Measurements from ENCODE around the gene PGGHG.
"Not testable (repeated sequence)": the region's sequence is repeated elsewhere in the genome, so short reads cannot be mapped to it uniquely, and the experiment has no call there.

The PGGHG gene

DNA sequence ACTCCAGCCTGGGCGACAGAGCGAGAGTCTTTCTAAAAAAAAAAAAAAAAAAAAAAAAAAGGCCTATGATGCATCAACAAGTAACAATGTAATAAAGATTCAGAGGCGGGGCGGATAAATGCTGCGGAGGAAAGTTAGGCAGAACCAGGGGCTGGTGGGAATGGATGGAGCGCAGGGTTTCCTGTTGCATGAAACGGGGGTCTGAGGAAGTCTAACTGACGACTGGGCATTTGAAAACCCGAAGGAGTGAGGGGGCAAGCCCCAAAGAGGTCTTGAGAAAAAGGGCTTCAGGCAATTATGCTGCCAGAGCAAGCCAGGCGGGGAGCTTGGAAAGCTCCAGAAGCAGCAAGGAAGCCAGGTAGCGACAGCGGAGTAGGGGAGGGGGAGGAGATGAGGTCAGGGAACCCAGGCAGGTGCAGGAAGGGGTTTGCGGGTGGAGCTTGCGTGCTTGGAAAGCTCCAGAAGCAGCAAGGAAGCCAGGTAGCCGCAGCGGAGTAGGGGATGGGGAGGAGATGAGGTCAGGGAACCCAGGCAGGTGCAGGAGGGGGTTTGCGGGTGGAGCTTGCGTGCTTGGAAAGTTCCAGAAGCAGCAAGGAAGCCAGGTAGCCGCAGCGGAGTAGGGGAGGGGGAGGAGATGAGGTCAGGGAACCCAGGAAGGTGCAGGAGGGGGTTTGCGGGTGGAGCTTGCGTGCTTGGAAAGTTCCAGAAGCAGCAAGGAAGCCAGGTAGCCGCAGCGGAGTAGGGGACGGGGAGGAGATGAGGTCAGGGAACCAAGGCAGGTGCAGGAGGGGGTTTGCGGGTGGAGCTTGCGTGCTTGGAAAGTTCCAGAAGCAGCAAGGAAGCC, 1.7 kb upstream of the PGGHG start:
- Mint-ChIP-seq H3K27ac (peak overlapping the region; percentile 97), H3K4me1 (ENCODE audit: low read depth) (peaks cover 34% of the 10 kb centered on the region), H3K4me3 (peak overlapping the region; percentile 98), H3K27me3 (ENCODE audit: low read depth) (peaks cover 18% of the 10 kb centered on the region), H3K36me3 (ENCODE audit: low read depth) (peaks cover 29% of the 10 kb centered on the region)
- not testable (repeated sequence) for H3K9me3 Mint-ChIP-seq

DNA sequence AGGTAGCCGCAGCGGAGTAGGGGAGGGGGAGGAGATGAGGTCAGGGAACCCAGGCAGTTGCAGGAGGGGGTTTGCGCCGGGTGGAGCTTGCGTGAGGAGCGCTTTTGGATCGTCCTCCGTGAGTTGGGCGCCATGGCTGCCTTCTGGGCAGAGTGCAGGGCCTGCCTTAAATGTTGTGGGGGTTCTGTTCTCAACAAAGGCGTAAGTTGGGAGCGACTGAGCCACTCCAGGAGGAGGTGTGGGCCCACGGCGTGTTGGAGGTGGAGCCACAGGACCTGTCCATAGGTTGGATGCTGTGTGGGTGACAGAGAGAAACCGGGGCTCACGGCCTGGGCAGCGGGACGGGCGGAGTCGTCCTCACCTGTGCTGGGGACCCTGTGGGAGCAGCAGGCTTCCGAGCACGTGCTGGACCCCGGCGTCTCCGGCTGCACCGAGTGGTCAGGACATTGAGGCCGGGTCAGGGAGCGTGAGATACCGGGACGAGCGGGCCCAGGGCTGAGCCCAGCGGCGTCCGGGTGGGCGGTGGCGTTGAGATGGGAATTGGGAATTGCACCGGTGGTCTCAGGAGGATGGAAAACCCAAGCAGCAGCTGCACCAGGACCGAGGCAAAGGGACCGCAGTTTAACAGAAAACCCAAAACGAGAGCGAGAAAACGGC, 977 bp upstream of the PGGHG start:
- H3K27me3 Mint-ChIP-seq (ENCODE audit: low read depth) = peaks cover 11% of the 10 kb centered on the region
- no peaks in the 10 kb centered on the region for H3K9me3 Mint-ChIP-seq
- peaks cover 26% of the 10 kb centered on the region for H3K4me1 Mint-ChIP-seq (ENCODE audit: low read depth)
- peak overlapping the region; percentile 98 for H3K4me3 Mint-ChIP-seq
- peak overlapping the region; percentile 97 for H3K27ac Mint-ChIP-seq
- peaks cover 21% of the 10 kb centered on the region for H3K36me3 Mint-ChIP-seq (ENCODE audit: low read depth)

DNA sequence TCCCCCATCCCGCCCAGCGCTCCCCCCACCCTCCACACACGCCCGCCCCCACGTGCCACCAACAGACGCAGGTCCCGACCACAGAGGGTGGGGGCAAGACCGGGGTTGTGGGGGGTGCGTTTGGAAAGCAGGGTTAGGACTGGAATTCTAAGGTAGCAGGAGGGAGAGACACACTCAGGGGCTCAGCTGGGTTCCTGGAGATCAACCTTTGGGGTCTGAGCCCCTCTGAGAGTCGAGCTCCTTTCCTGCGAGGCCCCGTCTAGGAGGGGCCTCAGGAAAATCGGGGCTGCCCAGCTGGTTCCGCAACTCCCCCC, 429 bp downstream of the PGGHG start:
- Mint-ChIP-seq H3K4me1 (ENCODE audit: low read depth) (peaks cover 19% of the 10 kb centered on the region), H3K4me3 (peak overlapping the region; percentile 72), H3K27me3 (ENCODE audit: low read depth) (peaks cover 9% of the 10 kb centered on the region), H3K36me3 (ENCODE audit: low read depth) (peaks cover 15% of the 10 kb centered on the region), H3K27ac (no peak overlapping the region), H3K9me3 (no peaks in the 10 kb centered on the region)

DNA sequence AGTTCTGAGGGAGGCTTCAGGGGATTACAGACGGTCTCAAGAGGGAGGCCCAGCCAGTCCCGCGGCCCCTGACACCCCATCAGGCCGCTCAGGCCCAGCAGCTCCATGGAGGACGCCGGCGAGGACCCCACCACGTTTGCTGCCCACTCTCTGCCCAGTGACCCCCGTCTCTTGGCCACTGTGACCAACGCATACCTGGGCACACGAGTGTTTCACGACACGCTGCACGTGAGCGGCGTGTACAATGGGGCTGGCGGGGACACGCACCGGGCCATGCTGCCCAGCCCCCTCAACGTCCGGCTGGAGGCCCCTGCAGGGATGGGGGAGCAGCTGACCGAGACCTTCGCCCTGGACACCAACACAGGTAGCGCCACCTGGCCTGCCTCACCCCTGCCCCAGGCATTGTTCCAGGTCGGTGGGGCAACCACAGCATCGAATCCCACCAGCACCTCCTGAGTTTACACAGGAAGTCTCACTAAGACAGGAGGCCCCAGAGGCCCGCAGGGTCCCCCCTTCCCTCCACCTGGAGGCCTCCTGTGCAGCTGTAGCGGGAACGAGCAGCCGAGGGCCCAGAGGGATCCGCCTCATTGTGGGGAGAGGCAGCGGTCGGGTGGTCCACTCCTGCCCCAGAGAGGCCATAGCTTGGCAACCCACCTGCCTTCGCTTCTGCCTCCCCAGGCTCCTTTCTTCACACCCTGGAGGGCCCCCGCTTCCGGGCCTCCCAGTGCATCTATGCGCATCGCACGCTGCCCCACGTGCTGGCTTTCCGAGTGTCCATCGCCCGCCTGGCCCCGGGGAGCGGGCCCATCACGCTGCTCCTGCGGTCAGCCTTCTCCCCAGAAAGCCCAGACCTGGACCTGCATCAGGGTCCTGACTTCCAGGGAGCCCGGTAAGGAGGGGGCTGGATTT, 1.0 kb downstream of the PGGHG start:
- Mint-ChIP-seq H3K4me3 (peak overlapping the region; percentile 72), H3K4me1 (ENCODE audit: low read depth) (peaks cover 19% of the 10 kb centered on the region), H3K36me3 (ENCODE audit: low read depth) (peaks cover 15% of the 10 kb centered on the region), H3K9me3 (no peaks in the 10 kb centered on the region), H3K27ac (peak overlapping the region; percentile 67), H3K27me3 (ENCODE audit: low read depth) (peaks cover 9% of the 10 kb centered on the region)

DNA sequence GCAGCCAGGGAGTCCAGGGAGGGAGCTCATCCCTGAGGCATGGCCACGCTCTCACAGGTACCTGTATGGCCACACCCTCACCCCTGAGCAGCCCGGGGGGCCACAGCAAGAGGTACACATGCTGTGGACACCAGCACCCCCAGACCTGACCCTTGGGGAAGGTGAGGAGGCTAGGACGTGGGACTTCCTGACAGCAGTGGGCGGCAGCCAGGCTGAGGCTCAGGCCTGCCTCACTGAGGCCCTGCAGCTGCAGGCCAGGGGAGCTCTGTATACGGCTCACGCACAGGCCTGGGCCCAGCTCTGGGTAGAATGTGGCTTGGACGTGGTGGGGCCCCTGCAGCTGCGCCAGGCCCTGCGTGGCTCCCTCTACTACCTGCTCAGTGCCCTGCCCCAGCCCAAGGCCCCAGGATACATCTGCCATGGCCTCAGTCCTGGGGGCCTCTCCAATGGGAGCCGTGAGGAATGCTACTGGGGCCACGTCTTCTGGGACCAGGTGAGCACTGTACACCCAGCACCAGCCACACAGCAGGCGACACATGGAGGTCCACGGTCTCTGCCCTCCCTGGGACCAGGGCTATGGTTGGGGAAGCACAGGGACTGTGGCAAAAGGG, 1.8 kb downstream of the PGGHG start:
- peak overlapping the region; percentile 72 for H3K4me3 Mint-ChIP-seq
- H3K9me3 Mint-ChIP-seq = no peaks in the 10 kb centered on the region
- peaks cover 11% of the 10 kb centered on the region for H3K36me3 Mint-ChIP-seq (ENCODE audit: low read depth)
- H3K27me3 Mint-ChIP-seq (ENCODE audit: low read depth) = peaks cover 9% of the 10 kb centered on the region
- peaks cover 19% of the 10 kb centered on the region for H3K4me1 Mint-ChIP-seq (ENCODE audit: low read depth)
- peak overlapping the region; percentile 8 for H3K27ac Mint-ChIP-seq

DNA sequence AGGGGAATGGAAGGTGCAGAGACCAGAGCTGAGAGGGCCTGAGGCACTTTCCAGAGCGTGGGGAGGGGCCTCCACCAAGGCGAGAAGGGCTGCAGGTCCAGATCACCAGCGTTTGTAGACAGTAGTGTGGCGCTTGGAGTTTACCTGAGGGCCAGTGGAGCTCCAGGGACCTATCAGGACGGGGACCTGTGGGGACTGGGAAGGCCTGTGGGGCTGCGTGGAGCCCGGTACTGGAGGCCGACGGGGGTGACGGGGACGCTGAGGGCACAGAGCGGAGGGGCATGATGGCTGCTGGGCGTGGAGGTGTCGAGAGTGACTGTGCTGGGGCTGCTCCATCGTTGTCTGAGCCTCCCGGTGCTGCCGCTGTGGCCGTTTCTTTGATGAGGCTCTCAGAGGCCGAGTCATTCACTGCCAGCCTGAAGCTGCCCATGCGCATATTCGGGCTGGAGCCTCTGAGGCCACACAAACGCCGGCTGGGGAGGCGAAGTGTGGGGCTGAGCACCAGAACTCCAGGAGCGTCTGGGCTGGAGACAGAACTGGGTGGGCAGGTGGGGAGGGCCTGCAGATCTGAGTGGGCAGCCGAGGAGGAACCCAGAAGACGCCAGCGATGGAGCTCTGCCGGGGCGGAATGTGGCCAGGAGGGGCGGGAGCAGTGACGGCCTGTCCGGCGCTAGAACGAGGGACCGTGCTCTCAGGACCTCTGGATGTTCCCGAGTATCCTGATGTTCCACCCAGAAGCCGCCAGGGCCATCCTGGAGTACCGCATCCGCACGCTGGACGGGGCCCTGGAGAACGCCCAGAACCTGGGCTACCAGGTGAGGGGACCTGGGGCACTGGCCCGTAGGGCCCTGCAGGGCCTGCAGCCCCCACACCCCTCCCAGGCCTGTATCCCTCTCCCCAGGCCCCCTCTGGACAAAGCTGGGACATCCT, 2.6 kb downstream of the PGGHG start:
- Mint-ChIP-seq H3K4me1 (ENCODE audit: low read depth) (peaks cover 18% of the 10 kb centered on the region), H3K27ac (peak overlapping the region; percentile 15), H3K36me3 (ENCODE audit: low read depth) (peaks cover 10% of the 10 kb centered on the region), H3K9me3 (no peaks in the 10 kb centered on the region), H3K27me3 (ENCODE audit: low read depth) (peaks cover 6% of the 10 kb centered on the region), H3K4me3 (peak overlapping the region; percentile 72)

DNA sequence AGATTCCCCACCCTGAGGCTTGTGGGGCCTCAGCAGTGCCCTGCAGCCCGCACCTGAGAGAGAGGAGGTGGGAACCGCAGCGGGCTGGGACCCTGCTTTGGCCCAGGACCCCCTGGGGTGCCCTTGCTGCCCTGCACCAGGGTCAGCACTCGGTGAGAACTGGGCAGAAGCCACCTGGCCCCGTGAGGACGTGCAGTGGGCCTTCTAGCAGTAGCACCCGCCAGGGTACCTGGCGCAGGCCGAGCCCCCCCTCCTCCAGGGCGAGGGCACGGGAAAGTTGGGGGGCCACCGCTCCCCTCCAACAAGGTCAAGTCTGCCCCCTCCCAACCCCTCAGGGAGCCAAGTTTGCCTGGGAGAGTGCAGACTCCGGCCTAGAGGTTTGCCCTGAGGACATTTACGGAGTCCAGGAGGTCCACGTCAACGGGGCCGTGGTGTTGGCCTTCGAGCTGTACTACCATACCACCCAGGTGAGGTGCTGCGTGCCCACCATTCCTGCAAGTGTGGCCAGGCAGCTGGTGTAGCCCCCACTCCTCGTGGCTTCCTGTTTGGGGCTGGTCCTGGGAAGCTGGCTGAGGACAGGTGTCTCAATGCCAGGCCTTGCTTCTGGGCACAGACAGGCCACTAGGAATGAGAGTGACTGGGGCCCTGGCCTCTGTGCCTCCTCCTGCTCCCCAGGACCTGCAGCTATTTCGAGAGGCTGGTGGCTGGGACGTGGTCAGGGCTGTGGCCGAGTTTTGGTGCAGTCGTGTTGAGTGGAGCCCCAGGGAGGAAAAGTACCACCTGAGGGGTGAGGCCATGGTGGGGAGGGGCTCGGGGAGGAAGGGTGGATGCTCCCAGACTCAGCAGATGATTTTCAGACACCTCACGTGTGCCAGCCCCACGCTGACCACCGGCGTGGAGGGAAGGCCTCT, 3.5 kb downstream of the PGGHG start:
- H3K4me3 Mint-ChIP-seq = no peak overlapping the region
- H3K9me3 Mint-ChIP-seq = no peaks in the 10 kb centered on the region
- H3K36me3 Mint-ChIP-seq (ENCODE audit: low read depth) = peaks cover 10% of the 10 kb centered on the region
- peaks cover 16% of the 10 kb centered on the region for H3K4me1 Mint-ChIP-seq (ENCODE audit: low read depth)
- no peak overlapping the region for H3K27ac Mint-ChIP-seq
- H3K27me3 Mint-ChIP-seq (ENCODE audit: low read depth) = no peaks in the 10 kb centered on the region

DNA sequence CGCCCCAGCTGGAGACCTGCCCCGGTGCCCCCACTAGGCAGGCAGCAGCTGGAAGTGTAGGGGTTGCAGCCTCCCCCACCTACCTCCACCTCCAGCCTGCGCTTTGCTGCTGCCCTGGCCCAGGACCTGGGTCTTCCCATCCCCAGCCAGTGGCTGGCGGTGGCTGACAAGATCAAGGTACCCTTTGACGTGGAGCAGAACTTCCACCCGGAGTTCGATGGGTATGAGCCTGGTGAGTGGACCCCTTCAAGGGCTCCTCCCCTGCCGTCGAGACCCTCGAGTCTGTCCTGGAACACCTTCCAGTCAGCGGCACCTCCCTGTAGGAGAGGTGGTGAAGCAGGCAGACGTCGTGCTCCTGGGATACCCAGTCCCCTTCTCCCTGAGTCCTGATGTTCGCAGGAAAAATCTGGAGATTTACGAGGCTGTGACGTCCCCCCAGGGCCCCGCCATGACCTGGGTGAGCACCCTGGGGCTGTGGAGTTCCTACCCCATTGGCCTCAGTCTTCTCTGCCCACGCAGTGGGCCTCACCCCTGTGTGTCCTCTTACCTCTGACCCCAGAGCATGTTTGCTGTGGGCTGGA, 4.4 kb downstream of the PGGHG start:
- no peaks in the 10 kb centered on the region for H3K9me3 Mint-ChIP-seq
- H3K36me3 Mint-ChIP-seq (ENCODE audit: low read depth) = peaks cover 7% of the 10 kb centered on the region
- H3K27me3 Mint-ChIP-seq (ENCODE audit: low read depth) = no peaks in the 10 kb centered on the region
- no peak overlapping the region for H3K27ac Mint-ChIP-seq
- H3K4me3 Mint-ChIP-seq = no peak overlapping the region
- H3K4me1 Mint-ChIP-seq (ENCODE audit: low read depth) = peaks cover 14% of the 10 kb centered on the region

DNA sequence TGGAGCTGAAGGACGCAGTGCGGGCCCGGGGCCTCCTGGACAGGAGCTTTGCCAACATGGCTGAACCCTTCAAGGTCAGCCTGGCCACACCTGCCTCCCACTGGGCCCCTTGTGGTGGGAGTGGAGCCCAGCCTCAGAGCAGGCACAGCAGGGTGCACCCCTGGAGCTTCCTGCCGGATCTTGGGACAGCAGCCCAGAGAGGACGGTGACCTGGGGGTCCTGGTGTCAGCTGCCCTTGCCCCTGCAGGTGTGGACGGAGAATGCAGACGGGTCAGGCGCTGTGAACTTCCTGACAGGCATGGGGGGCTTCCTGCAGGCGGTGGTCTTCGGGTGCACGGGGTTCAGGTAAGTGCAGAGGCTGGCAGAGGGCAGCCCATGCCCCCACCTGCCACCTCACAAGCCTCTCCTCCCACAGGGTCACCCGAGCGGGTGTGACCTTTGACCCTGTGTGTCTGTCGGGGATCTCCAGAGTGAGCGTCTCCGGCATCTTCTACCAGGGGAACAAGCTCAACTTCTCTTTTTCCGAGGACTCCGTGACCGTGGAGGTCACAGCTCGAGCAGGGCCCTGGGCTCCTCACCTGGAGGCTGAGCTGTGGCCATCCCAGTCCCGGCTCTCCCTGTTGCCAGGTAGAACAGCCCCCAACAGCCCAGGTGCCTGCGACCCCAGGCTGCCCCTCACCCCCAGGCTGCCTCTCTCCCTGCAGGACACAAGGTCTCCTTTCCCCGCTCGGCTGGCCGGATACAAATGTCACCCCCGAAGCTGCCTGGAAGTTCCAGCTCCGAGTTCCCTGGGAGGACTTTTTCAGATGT, 5.1 kb downstream of the PGGHG start:
- Mint-ChIP-seq H3K4me1 (ENCODE audit: low read depth) (peaks cover 14% of the 10 kb centered on the region), H3K27ac (no peak overlapping the region), H3K36me3 (ENCODE audit: low read depth) (peaks cover 7% of the 10 kb centered on the region), H3K4me3 (no peak overlapping the region), H3K27me3 (ENCODE audit: low read depth) (no peaks in the 10 kb centered on the region), H3K9me3 (no peaks in the 10 kb centered on the region)

DNA sequence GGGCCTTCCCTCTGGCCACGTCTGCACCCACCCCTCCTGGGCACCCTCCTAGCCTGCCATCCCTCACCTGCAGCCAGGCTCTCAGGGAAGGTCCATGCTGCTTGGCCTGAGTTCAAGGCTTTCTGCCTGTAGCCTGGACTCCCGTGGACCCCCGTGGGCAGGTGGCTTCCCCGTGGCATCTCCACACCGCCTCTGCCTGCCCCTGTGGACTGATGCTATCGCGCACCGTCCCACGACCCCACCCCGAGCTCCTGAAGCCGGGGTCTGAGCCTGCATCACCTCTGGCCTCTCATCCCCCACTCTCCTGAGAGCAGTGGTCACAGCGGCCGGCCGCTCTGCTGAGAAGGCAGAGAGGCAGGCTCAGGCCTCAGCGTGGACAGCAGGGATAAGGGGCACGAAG, 5.9 kb downstream of the PGGHG start:
- Mint-ChIP-seq H3K27ac (no peak overlapping the region), H3K4me3 (no peak overlapping the region), H3K4me1 (ENCODE audit: low read depth) (peaks cover 14% of the 10 kb centered on the region), H3K27me3 (ENCODE audit: low read depth) (no peaks in the 10 kb centered on the region), H3K9me3 (no peaks in the 10 kb centered on the region), H3K36me3 (ENCODE audit: low read depth) (peaks cover 7% of the 10 kb centered on the region)

DNA sequence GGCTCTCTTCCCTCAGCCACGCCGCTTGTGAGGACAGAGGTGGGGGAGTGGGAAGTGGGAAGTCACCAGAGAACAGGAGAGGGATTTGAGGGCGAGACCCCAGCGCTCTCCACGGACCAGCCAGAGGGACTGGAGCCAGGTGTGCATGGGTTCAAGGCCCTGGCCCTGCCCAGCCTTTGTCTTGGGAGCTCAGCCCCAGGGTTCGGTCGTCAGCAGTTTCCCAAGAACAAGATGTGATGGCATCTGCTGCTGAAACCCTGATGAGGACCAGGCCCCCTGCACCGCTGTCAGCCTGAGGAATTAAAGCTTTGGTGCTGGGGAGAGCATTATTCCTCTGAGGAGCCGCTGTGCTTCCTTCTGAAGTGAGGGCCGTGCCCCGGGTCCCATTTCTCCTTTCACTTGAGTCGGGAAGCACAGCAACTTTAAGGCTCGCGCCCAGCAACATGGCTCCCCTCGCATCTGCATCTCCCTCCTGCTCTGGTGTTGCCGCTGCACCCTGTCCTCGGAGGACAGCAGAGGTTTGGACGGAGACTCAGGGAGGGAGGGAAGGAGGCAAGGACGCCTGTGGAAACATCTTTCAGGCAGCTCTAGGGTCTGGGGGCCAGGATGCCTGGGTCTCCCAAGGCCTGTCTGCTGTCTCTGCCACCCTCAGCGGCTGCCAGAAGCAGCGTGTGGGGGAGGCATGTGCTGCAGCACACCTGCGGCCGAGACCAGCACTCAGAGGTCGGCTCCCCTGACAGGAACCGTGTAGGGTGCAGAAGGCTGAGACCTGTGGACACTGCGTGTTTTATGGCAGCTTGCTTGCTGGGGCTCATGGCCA, 6.6 kb downstream of the PGGHG start:
- no peaks in the 10 kb centered on the region for H3K9me3 Mint-ChIP-seq
- H3K36me3 Mint-ChIP-seq (ENCODE audit: low read depth) = peaks cover 7% of the 10 kb centered on the region
- no peak overlapping the region for H3K4me3 Mint-ChIP-seq
- peaks cover 14% of the 10 kb centered on the region for H3K4me1 Mint-ChIP-seq (ENCODE audit: low read depth)
- peaks cover 5% of the 10 kb centered on the region for H3K27me3 Mint-ChIP-seq (ENCODE audit: low read depth)
- H3K27ac Mint-ChIP-seq = no peak overlapping the region

All from T-helper 1 cell treated with Interleukin-12 subunit alpha and Interleukin-12 subunit beta and Interleukin-4 antibody, amounts not matched to agents 30 μg/mL and 1 μg/mL, for 36 hours (primary cell).